GM23338 (cell line): ENCODE measurements around the gene ENTPD1. TPM values are rescaled to one million over a fixed set of nuclear protein-coding genes. Genes with fewer than 3 reads are reported as not detected.

ENCODE experiments used
- ATAC-seq: fragments of 200-7000 bp; cut with Tn5 transposase; 3 replicates; pipeline ENCODE4 v1.9.1; 2020
- DNase-seq: peaks from one replicate; pipeline ENCODE4 v3.0.0-alpha.2; 2015; ENCODE audit warnings: low spot score
- H2AFZ ChIP-seq: fragments of 200-600 bp; sonication (generic); 2 replicates; pipeline ENCODE4 v1.8.0; 2016; ENCODE audit warnings: antibody characterized with exemption, mild to moderate bottlenecking, moderate library complexity
- H3F3A ChIP-seq: fragments of 200-600 bp; sonication (generic); replicated peaks from 2 replicates; pipeline ENCODE4 v1.8.0; 2017; ENCODE audit warnings: antibody characterized with exemption, mixed run types, low read depth
- H3K27ac ChIP-seq: fragments of 200-600 bp; sonication (generic); 2 replicates; pipeline ENCODE4 v1.6.1; 2016; ENCODE audit warnings: low read depth
- H3K27me3 ChIP-seq: fragments of 200-600 bp; sonication (generic); 2 replicates; pipeline ENCODE4 v1.8.0; 2016; ENCODE audit warnings: mild to moderate bottlenecking, mixed run types, moderate library complexity; ENCODE audit not compliant: insufficient read depth
- H3K36me3 ChIP-seq: fragments of 200-600 bp; sonication (generic); 2 replicates; pipeline ENCODE4 v1.8.0; 2016; ENCODE audit warnings: mild to moderate bottlenecking; ENCODE audit not compliant: insufficient read depth
- H3K4me1 ChIP-seq: fragments of 200-600 bp; sonication (generic); 2 replicates; pipeline ENCODE4 v1.8.0; 2016; ENCODE audit warnings: mild to moderate bottlenecking, moderate library complexity; ENCODE audit not compliant: insufficient read depth
- H3K4me2 ChIP-seq: fragments of 200-600 bp; sonication (generic); 2 replicates; pipeline ENCODE4 v1.7.1; 2017; ENCODE audit warnings: mixed run types
- H3K4me3 ChIP-seq: fragments of 200-600 bp; sonication (generic); 2 replicates; pipeline ENCODE4 v1.6.1; 2016; ENCODE audit warnings: mixed run types
- H3K79me2 ChIP-seq: fragments of 200-600 bp; sonication (generic); replicated peaks from 2 replicates; pipeline ENCODE4 v1.8.0; 2017; ENCODE audit warnings: mild to moderate bottlenecking; ENCODE audit not compliant: insufficient read depth
- H3K9me2 ChIP-seq: fragments of 200-600 bp; sonication (generic); 2 replicates; pipeline ENCODE4 v1.8.0; 2017; ENCODE audit not compliant: insufficient read depth
- H4K20me1 ChIP-seq: fragments of 200-600 bp; sonication (generic); replicated peaks from 2 replicates; pipeline ENCODE4 v1.8.0; 2017; ENCODE audit warnings: mild to moderate bottlenecking; ENCODE audit not compliant: insufficient read depth
- H3K27ac Mint-ChIP-seq: 2 replicates; pipeline ENCODE4 v1.8.0; 2020; ENCODE audit warnings: inconsistent platforms, mild to moderate bottlenecking, moderate library complexity, mixed read lengths
- H3K27me3 Mint-ChIP-seq: 3 replicates; pipeline ENCODE4 v1.8.0; 2022; ENCODE audit warnings: low read depth, mild to moderate bottlenecking, moderate library complexity, mixed read lengths, inconsistent platforms; ENCODE audit not compliant: insufficient read depth, poor library complexity
- H3K36me3 Mint-ChIP-seq: 3 replicates; pipeline ENCODE4 v1.8.0; 2021; ENCODE audit warnings: low read depth, mild to moderate bottlenecking, inconsistent platforms, moderate library complexity, mixed read lengths
- H3K4me1 Mint-ChIP-seq: 3 replicates; pipeline ENCODE4 v1.8.0; 2020; ENCODE audit warnings: mild to moderate bottlenecking, inconsistent platforms, mixed read lengths
- H3K4me3 Mint-ChIP-seq: 3 replicates; pipeline ENCODE4 v1.8.0; 2021; ENCODE audit warnings: moderate library complexity, mild to moderate bottlenecking, inconsistent platforms, mixed read lengths
- H3K9me3 Mint-ChIP-seq: 3 replicates; pipeline ENCODE4 v1.8.0; 2020; ENCODE audit warnings: moderate library complexity, mild to moderate bottlenecking, inconsistent platforms, mixed read lengths
- CREB1 ChIP-seq: fragments of 250-450 bp; sonication (Bioruptor Pico); IDR thresholded peaks from 2 replicates; pipeline ENCODE4 v1.5.0; 2020; ENCODE audit warnings: low read depth, mild to moderate bottlenecking, moderate library complexity
- CTCF ChIP-seq, 2 experiments: fragments of 200-600 bp in 1 of 2; sonication (generic) in 1 of 2; conservative IDR thresholded peaks; 2 replicates each; pipeline versions ENCODE4 v1.5.1 to v1.6.1; 2016 to 2017; ENCODE audit warnings: antibody characterized with exemption in 2 of 2, low read depth in 2 of 2, mild to moderate bottlenecking in 2 of 2, moderate library complexity in 1 of 2
- EZH2 ChIP-seq: fragments of 200-600 bp; sonication (generic); IDR thresholded peaks from one replicate; pipeline ENCODE4 v1.8.0; 2017; ENCODE audit warnings: antibody characterized with exemption, mild to moderate bottlenecking, low read depth; ENCODE audit not compliant: unreplicated experiment
- EZH2phosphoT487 ChIP-seq: fragments of 200-600 bp; sonication (generic); IDR thresholded peaks from one replicate; pipeline ENCODE4 v1.8.1; 2018; ENCODE audit warnings: antibody characterized with exemption; ENCODE audit not compliant: unreplicated experiment
- JUNB ChIP-seq: IDR thresholded peaks from one replicate; pipeline ENCODE4 v1.6.1; 2016; ENCODE audit warnings: antibody characterized with exemption; ENCODE audit not compliant: unreplicated experiment
- NANOG ChIP-seq: IDR thresholded peaks from 2 replicates; pipeline ENCODE4 v1.6.1; 2016; ENCODE audit warnings: antibody characterized with exemption, borderline replicate concordance
- POLR2AphosphoS5 ChIP-seq: IDR thresholded peaks from 2 replicates; pipeline ENCODE4 v1.6.1; 2016; ENCODE audit warnings: antibody characterized with exemption, low read depth
- STAT1 ChIP-seq: IDR thresholded peaks from one replicate; pipeline ENCODE4 v1.6.1; 2016; ENCODE audit warnings: antibody characterized with exemption; ENCODE audit not compliant: unreplicated experiment
- ZNF114 ChIP-seq: fragments of 250-450 bp; sonication (Bioruptor Pico); IDR thresholded peaks from 2 replicates; pipeline ENCODE4 v1.5.0; 2020; ENCODE audit warnings: mild to moderate bottlenecking, moderate library complexity
- ZNF331 ChIP-seq: fragments of 250-450 bp; sonication (Bioruptor Pico); IDR thresholded peaks from 2 replicates; pipeline ENCODE4 v1.5.0; 2020; ENCODE audit warnings: low read depth, mild to moderate bottlenecking, moderate library complexity
- ZNF462 ChIP-seq: fragments of 250-450 bp; sonication (Bioruptor Pico); IDR thresholded peaks from 2 replicates; pipeline ENCODE4 v1.5.0; 2020; ENCODE audit warnings: mild to moderate bottlenecking, moderate library complexity
- polyA plus RNA-seq: library from polyadenylated mRNA; unstranded; fragments of >200 nt; fragmentation: Nextera tagmentation; extraction: Ambion mirVana; gene quantifications from 2 replicates; pipeline ENCODE4 v1.2.1, GENCODE V29; 2016
- total RNA-seq: library from RNA; depleted of rRNA; stranded (reverse); fragments of >200 nt; shearing (Covaris generic); gene quantifications from 2 replicates; pipeline ENCODE4 v1.2.3, GENCODE V29; 2014
- TF ChIP-seq, protein P1 (sequence below): IDR thresholded peaks from one replicate; pipeline ENCODE4 v1.6.1; 2018; ENCODE audit warnings: antibody characterized with exemption; ENCODE audit not compliant: unreplicated experiment
- TF ChIP-seq, protein P2 (sequence below): IDR thresholded peaks from 2 replicates; pipeline ENCODE4 v1.6.1; 2016; ENCODE audit warnings: antibody characterized with exemption

Gene ENTPD1
- total and polyA plus RNA-seq, 2 experiments from 2014 or later = 2.3 to 3.6 TPM

DNA sequence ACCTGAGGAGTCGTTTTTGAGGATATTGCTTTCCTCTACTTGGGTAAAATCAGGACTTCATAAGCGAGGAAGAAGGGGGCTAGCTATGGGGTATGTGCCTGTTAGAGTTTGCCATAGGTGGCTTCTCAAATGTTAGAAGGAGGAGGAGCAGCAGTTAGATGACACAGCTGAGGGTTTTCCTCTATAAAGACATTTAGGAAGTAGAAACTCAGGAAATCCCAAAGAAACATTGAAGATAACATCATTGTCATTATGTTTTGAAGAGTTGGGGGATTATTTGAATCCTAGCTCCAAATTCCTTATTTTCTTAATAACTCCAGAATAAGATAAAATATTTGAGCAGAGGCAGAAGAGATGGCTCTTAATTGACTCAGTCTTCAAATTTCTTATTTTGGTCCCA lies 92.9 kb downstream of the ENTPD1 start:
- Histone ChIP-seq H4K20me1 (no peaks in the 10 kb centered on the region), H3K27ac (no peak overlapping the region), H3K4me1 (no peaks in the 10 kb centered on the region), H3F3A (no peaks in the 10 kb centered on the region), H3K9me2 (peaks cover 7% of the 10 kb centered on the region), H2AFZ (no peak overlapping the region), H3K27me3 (no peaks in the 10 kb centered on the region), H3K4me3 (no peak overlapping the region), H3K36me3 (no peaks in the 10 kb centered on the region), H3K4me2 (no peak overlapping the region), H3K79me2 (no peaks in the 10 kb centered on the region)
- Mint-ChIP-seq H3K36me3 (no peaks in the 10 kb centered on the region), H3K27ac (no peak overlapping the region), H3K27me3 (peaks cover 1% of the 10 kb centered on the region), H3K4me1 (no peaks in the 10 kb centered on the region), H3K4me3 (no peak overlapping the region), H3K9me3 (no peaks in the 10 kb centered on the region)
- DNase-seq (no peak), ATAC-seq (no peak)
- TF ChIP-seq CREB1 (CRISPR knock-in tag) (no peak), ZNF462 (CRISPR knock-in tag) (no peak), NANOG (no peak), ZNF114 (no peak), CTCF (conservative IDR thresholded peaks at IDR 0.05; ENCODE audit: low read depth in 2 of 2) (no peak), ZNF331 (CRISPR knock-in tag) (no peak), EZH2 (no peak), POLR2AphosphoS5 (no peak), JUNB (no peak), STAT1 (no peak), EZH2phosphoT487 (no peak)
- TF ChIP-seq, protein P1, sequence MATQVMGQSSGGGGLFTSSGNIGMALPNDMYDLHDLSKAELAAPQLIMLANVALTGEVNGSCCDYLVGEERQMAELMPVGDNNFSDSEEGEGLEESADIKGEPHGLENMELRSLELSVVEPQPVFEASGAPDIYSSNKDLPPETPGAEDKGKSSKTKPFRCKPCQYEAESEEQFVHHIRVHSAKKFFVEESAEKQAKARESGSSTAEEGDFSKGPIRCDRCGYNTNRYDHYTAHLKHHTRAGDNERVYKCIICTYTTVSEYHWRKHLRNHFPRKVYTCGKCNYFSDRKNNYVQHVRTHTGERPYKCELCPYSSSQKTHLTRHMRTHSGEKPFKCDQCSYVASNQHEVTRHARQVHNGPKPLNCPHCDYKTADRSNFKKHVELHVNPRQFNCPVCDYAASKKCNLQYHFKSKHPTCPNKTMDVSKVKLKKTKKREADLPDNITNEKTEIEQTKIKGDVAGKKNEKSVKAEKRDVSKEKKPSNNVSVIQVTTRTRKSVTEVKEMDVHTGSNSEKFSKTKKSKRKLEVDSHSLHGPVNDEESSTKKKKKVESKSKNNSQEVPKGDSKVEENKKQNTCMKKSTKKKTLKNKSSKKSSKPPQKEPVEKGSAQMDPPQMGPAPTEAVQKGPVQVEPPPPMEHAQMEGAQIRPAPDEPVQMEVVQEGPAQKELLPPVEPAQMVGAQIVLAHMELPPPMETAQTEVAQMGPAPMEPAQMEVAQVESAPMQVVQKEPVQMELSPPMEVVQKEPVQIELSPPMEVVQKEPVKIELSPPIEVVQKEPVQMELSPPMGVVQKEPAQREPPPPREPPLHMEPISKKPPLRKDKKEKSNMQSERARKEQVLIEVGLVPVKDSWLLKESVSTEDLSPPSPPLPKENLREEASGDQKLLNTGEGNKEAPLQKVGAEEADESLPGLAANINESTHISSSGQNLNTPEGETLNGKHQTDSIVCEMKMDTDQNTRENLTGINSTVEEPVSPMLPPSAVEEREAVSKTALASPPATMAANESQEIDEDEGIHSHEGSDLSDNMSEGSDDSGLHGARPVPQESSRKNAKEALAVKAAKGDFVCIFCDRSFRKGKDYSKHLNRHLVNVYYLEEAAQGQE = no peak
- TF ChIP-seq, protein P2, sequence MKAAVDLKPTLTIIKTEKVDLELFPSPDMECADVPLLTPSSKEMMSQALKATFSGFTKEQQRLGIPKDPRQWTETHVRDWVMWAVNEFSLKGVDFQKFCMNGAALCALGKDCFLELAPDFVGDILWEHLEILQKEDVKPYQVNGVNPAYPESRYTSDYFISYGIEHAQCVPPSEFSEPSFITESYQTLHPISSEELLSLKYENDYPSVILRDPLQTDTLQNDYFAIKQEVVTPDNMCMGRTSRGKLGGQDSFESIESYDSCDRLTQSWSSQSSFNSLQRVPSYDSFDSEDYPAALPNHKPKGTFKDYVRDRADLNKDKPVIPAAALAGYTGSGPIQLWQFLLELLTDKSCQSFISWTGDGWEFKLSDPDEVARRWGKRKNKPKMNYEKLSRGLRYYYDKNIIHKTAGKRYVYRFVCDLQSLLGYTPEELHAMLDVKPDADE = no peak
